Measurements from ENCODE around the gene ASTN1.

- TF ChIP-seq WHSC1 (IDR thresholded peaks at IDR 0.05; ENCODE audit: low read length) (no peak), MAZ (CRISPR knock-in tag; conservative IDR thresholded peaks at IDR 0.05 in 1 of 2, IDR thresholded peaks at IDR 0.05 in 1 of 2) (no peak), POLR2AphosphoS2 (IDR thresholded peaks at IDR 0.05; ENCODE audit: low read length) (no peak), ATF6 (CRISPR knock-in tag; IDR thresholded peaks at IDR 0.05) (no peak)
Measured at GRCh38 chr1:176998183-176998795, 166.2 kb downstream of the ASTN1 start.

All from K562 (cell line).